Coronary artery (tissue), 2 donors: Measurements from ENCODE around the gene OXSR1.

ENCODE experiments used
- DNase-seq: peaks from one replicate; pipeline ENCODE4 v3.0.0-alpha.2; 2017; ENCODE audit warnings: low spot score
- H3K27ac ChIP-seq, 2 donors: fragments of 200-600 bp; sonication (generic); one replicate each; pipeline ENCODE4 v1.5.1; 2016 to 2019
- H3K4me3 ChIP-seq: fragments of 200-600 bp; sonication (generic); 2 replicates; pipeline ENCODE4 v1.5.1; 2016; ENCODE audit warnings: mild to moderate bottlenecking, moderate library complexity
- TF ChIP-seq, protein P1 (sequence below): fragments of 200-600 bp; sonication (generic); IDR thresholded peaks from one replicate; pipeline ENCODE4 v1.5.1; 2019; ENCODE audit warnings: antibody characterized with exemption

Gene OXSR1

DNA sequence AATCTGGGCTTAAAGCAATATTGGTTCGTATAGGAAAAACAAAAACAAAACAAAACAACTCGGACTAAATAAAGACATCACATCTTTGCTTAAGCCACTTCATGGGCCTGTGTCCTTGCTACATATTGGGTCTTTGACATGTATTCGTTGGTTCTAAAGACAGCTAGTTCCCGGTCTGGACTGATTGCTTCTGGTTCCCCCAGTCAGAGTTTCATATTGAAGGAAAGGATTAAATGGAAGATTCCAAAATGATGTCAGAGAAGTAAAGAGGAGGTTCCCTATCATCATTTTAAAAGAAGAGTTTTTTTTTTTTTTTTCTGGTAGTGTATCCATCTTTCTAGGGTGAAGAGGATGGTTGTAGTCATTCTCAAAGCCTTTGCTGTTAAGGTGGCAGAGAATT, 2.3 kb downstream of the OXSR1 start:
- TF ChIP-seq, protein P1, sequence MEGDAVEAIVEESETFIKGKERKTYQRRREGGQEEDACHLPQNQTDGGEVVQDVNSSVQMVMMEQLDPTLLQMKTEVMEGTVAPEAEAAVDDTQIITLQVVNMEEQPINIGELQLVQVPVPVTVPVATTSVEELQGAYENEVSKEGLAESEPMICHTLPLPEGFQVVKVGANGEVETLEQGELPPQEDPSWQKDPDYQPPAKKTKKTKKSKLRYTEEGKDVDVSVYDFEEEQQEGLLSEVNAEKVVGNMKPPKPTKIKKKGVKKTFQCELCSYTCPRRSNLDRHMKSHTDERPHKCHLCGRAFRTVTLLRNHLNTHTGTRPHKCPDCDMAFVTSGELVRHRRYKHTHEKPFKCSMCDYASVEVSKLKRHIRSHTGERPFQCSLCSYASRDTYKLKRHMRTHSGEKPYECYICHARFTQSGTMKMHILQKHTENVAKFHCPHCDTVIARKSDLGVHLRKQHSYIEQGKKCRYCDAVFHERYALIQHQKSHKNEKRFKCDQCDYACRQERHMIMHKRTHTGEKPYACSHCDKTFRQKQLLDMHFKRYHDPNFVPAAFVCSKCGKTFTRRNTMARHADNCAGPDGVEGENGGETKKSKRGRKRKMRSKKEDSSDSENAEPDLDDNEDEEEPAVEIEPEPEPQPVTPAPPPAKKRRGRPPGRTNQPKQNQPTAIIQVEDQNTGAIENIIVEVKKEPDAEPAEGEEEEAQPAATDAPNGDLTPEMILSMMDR, result no peak
- no peak overlapping the region for H3K4me3 ChIP-seq
- DNase-seq, result no peak
- no peak overlapping the region for H3K27ac ChIP-seq

DNA sequence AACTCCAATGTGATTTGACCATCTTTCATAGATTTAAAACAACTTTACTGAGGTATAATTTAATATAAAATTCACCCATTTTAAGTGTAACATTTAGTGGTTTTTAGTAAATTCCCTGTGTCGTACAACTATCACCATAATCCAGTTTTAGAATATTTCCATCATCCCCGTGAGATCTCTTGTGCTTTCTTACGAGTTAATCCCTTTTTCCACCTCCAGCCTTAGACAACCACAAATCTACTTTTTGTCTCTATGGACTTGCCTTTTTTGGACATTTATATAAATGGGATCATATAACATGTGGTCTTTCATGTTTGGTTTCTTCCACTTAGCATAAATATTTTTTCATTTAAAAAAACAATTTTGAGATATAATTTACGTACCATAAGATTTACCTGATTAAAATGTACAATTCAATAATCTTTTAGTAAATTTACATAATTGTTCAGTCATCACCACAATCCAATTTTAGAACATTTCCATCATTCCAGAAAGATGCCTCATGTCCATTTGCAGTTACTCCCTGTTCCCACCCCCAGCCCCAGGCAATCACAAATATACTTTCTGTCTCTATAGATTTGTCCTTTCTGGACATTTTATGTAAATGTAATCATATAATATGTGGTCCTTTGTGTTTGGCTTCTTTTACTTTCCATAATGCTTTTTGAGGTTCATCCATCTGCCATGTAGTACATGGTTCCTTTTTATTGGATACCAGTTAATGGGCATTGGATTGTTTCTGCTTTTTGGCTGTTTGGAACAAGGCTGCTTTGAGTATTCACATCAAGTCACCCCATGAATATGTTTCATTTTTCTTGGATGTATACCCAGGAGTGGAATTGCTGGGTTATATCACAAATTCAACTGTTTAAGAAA, 3.1 kb downstream of the OXSR1 start:
- no peak overlapping the region for H3K27ac ChIP-seq
- TF ChIP-seq, protein P1, result no peak
- no peak for DNase-seq
- H3K4me3 ChIP-seq, result no peak overlapping the region

DNA sequence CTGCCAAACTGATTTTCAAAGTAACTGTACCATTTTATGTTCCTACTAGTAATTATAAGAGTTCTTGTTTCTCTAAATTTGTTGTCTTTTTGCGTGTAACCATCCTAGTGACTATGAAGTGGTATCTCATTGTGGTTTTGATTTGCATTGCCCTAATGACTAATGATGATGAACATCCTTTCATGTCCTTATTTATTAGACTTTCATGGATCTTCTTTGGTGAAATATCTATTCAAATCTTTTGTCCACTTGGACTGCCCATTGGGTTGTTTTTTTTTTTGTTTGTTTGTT, 3.6 kb downstream of the OXSR1 start:
- TF ChIP-seq, protein P1, result no peak
- no peak for DNase-seq
- Histone ChIP-seq H3K4me3 (no peak overlapping the region), H3K27ac (no peak overlapping the region)

DNA sequence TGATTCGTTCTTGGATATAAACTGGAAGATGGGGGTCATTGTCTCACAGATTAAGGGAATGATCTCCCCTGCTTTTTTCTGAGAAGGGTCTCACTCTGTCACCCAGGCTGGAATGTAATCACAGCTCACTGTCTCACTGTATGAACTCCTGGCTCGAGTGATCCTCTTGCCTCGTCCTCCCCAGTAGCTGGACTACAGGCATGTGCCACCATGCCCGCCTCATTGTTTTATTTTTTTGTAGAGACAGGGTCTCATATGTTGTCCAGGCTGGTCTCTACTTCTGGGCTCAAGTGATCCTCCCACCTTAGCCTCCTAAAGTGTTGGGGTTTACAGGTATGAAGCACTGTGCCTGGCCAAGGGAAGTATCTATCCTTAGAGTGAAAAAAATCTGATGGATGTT, 5.4 kb downstream of the OXSR1 start:
- H3K27ac ChIP-seq, result no peak overlapping the region
- TF ChIP-seq, protein P1, result no peak
- DNase-seq, result no peak
- no peak overlapping the region for H3K4me3 ChIP-seq

DNA sequence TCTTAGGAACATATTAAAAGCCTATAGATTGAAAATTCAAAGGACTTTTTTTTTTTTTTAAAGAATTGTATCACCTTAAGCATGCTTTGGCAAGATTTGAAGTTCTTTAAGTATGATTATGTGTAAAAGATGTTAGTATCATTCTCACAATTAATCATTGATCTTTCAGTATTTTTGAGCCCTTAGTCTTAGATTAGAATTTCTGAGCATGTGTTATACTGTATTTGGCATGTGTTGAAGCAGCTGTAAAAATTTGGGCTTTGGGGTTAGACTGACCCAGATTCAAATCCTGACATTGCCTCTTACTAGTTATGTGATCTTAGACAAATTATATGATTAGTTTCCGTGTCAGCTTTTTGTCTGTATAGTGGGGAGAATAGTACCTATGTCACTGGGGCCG, 6.3 kb downstream of the OXSR1 start:
- no peak for DNase-seq
- Histone ChIP-seq H3K27ac (no peak overlapping the region), H3K4me3 (no peak overlapping the region)
- TF ChIP-seq, protein P1, result no peak

DNA sequence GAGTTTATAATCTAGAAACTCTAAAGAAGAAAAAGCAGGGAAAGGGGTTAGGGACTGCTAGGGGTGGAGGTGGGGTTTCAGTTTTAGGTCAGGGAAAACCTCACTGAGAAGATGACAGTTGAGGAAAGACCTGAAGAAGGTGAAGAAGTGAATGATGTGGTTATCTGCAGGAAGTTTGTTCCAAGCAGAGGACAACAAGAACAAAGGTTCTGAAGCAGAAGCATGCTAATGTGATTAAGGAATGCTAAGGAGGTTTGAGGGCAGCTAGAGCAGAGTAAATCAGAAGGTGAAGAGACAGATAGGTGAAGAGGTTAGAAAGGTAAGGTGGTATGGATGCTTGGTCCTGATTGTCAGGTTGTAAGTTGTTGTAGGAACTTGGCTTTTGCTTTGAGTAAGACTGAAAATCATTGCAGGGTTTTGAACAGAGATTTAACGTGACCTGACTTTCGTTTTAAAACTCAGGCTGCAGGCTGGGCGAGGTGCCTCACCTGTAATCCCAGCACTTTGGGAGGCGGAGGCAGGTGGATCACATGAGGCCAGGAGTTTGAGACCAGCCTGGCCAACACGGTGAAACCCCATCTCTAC, 8.6 kb downstream of the OXSR1 start:
- H3K27ac ChIP-seq, result no peak overlapping the region
- TF ChIP-seq, protein P1, result no peak
- H3K4me3 ChIP-seq, result no peak overlapping the region
- DNase-seq, result no peak

DNA sequence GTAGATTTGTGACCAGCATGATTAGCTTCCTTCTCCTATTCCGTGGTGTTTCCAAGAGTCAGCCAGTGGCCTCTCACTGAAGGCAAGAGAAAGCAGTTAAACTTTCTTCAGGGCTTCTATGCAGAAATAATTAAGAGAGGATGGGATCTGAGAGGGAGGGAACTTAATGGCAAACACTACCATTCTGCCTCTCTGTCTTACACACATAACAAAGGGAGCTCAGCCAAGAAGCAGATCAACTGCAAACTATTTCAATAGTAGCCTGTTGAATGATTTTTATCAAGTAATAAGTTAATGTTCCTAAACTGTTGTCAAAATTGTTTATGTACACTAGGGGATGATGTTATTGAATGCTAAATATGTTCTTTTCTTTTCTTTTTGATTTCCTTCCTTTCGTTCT, 11.8 kb downstream of the OXSR1 start:
- Histone ChIP-seq H3K4me3 (no peak overlapping the region), H3K27ac (no peak overlapping the region)
- TF ChIP-seq, protein P1, result no peak
- DNase-seq, result no peak
